Ectodermal cell (in vitro differentiated cells): Measurements from ENCODE around the gene SIRPG.
"Not testable (repeated sequence)": the region's sequence is repeated elsewhere in the genome, so short reads cannot be mapped to it uniquely, and the experiment has no call there.

Source experiments
- H3K27ac ChIP-seq: 2 replicates; pipeline ENCODE4 v1.7.0; 2013; ENCODE audit warnings: mild to moderate bottlenecking, low read depth, low read length; ENCODE audit not compliant: insufficient read depth, poor library complexity, severe bottlenecking
- H3K27me3 ChIP-seq: 2 replicates; pipeline ENCODE4 v1.7.0; 2013; ENCODE audit warnings: mild to moderate bottlenecking, low read length; ENCODE audit not compliant: insufficient read depth, control insufficient read depth, poor library complexity, severe bottlenecking
- H3K36me3 ChIP-seq: one replicate; pipeline ENCODE4 v1.7.0; 2013; ENCODE audit warnings: low read length; ENCODE audit not compliant: control insufficient read depth, insufficient read depth
- H3K4me1 ChIP-seq: one replicate; pipeline ENCODE4 v1.7.0; 2013; ENCODE audit warnings: low read length; ENCODE audit not compliant: control insufficient read depth, insufficient read depth
- H3K4me3 ChIP-seq: 2 replicates; pipeline ENCODE4 v1.7.0; 2013; ENCODE audit warnings: low read depth, low read length, control low read depth; ENCODE audit not compliant: insufficient read depth
- H3K9me3 ChIP-seq: 2 replicates; pipeline ENCODE4 v1.7.0; 2013; ENCODE audit warnings: mild to moderate bottlenecking, low read length, moderate library complexity; ENCODE audit not compliant: control insufficient read depth
- WGBS, 2 experiments: methylation state at CpG; one replicate each; pipeline ENCODE4 v1.1.7; 2013; ENCODE audit warnings: missing lambda C conversion rate in 2 of 2; 5-methylcytosine and 5-hydroxymethylcytosine counted together

Gene SIRPG

GRCh38 chr20:1656844-1657243 lies 735 bp downstream of the SIRPG start:
- Histone ChIP-seq H3K36me3 (no peaks in the 10 kb centered on the region), H3K4me1 (no peaks in the 10 kb centered on the region), H3K9me3 (no peaks in the 10 kb centered on the region), H3K27ac (no peak overlapping the region), H3K27me3 (peaks cover 3% of the 10 kb centered on the region), H3K4me3 (no peak overlapping the region)
- WGBS, 2 experiments = 88 to 90% methylated on average over 5 of the region's 5 CpGs

DNA sequence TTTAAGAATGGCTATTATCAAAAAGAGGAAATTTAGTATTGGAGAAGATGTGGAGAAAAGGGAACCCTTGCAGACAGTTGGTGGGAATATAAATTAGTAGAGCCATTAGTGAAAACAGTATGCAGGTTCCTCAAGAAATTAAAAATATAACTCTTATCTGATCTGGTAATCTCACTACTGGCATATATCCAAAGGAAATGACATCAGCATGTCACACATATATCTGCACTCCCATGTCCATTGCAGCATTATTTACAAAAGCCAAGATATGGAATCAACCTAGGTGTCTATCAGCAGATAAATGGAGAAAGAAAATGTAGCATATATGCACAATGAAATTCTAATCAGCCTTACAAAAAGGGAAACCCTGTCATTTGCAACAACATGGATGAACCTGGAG lies 2.6 kb downstream of the SIRPG start:
- H3K27me3 ChIP-seq = peaks cover 3% of the 10 kb centered on the region
- no peak overlapping the region for H3K4me3 ChIP-seq
- no peak overlapping the region for H3K27ac ChIP-seq
- no peaks in the 10 kb centered on the region for H3K9me3 ChIP-seq
- H3K36me3 ChIP-seq = no peaks in the 10 kb centered on the region
- no peaks in the 10 kb centered on the region for H3K4me1 ChIP-seq

DNA sequence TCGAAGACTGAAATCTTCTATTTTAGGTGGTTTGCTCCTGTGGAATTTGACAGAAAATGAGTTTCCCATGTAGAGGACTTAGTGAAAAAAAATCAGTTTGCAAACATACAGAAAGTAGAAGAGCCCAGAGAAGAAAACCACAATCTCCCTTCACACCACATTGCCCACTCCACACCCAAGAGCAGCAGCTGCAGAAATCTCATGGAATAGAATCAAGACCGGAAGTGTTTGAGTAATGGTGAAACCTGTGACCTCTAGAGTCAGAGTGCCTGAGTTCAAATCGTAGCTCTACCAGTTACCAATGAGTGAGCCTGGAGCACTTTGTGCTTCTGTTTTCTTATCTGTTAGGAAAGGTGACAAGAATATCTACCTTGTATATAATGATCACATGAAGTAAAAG lies 4.6 kb downstream of the SIRPG start:
- H3K4me1 ChIP-seq = no peaks in the 10 kb centered on the region
- no peaks in the 10 kb centered on the region for H3K36me3 ChIP-seq
- no peaks in the 10 kb centered on the region for H3K9me3 ChIP-seq
- H3K4me3 ChIP-seq = no peak overlapping the region
- WGBS, 2 experiments = 92 to 95% methylated on average over 3 of the region's 3 CpGs
- no peak overlapping the region for H3K27ac ChIP-seq
- H3K27me3 ChIP-seq = no peaks in the 10 kb centered on the region

DNA sequence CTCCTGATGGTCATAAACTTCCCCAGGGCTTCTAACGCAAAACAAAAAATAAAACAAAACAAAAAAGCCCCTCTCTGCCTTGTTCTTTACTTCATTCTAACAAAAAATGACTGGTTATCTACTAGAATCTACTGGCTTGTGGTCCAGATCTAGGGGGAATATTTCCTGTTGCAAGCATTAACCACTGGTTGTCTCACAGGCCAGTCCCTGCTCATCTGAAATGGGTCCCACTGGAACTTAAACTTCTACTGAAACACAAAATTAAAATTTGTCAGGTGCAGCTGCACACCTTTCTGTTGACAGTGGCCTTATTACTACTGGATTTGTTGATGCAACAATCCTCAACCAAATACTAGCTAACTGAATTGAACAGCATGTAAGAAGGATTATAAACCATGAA lies 5.5 kb downstream of the SIRPG start:
- Histone ChIP-seq H3K36me3 (no peaks in the 10 kb centered on the region), H3K4me3 (no peak overlapping the region), H3K9me3 (no peaks in the 10 kb centered on the region), H3K27me3 (no peaks in the 10 kb centered on the region), H3K27ac (no peak overlapping the region), H3K4me1 (no peaks in the 10 kb centered on the region)
- 82 to 91% methylated on average over 1 of the region's 1 CpG for WGBS, 2 experiments

DNA sequence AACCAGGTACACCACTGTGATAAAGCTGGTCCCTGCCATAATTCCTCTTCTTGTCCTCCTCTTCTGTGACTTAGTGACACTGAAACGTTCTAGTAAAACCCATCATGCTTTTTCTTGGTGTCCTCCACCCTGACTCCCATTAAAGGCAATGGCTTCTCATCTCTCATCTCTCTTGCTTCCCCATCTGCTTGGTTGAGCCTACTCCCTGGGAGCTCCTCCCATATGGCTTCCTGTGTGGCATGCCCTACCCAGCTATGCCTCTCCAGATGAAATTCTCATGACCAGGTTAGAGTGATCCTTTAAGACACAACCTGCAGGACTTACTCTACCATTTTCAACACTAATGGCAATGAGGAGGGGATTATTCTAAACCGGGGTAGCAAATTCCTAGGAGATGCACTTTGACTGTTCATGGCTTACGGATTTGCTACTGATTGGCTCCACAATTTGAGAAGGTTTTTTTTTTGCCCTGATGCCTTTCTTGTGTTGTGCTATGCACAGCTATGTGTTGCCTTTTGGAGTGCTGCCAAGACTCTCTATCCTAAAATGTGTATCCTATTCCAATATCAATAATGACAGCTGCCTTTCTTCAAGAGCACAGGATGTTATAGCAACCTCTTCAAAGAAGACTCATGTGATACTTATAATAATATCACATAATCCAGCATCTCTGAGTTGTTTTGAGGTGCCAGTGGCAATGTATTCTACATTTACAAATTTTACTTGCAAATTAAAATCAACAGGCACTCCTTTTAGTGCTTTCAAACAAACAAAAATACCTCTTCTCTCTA lies 6.1 kb downstream of the SIRPG start:
- Histone ChIP-seq H3K27me3 (no peaks in the 10 kb centered on the region), H3K27ac (no peak overlapping the region), H3K9me3 (no peaks in the 10 kb centered on the region), H3K4me1 (no peaks in the 10 kb centered on the region), H3K36me3 (no peaks in the 10 kb centered on the region), H3K4me3 (no peak overlapping the region)
- 80 to 88% methylated on average over 3 of the region's 3 CpGs for WGBS, 2 experiments

DNA sequence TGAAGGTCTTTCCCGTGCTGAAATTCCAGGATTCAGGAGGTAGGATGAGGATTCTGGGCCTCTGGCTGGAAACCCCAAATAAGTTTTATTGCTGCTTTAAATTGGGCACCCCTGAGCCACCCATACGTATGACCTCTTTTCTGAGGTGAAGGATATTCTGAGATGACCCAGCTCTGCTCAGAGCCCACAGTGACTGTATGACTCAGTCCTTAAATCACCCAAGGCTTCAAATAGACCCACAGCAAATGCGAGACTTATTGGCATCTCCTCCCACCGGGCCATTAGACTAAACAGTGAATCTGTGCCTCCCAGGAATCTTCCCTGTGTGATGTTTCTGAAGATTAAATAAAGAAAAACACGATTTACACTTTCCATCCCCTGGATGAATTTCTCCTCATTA lies 9.5 kb downstream of the SIRPG start:
- 83 to 85% methylated on average over 5 of the region's 5 CpGs for WGBS, 2 experiments
- Histone ChIP-seq H3K27ac (no peak overlapping the region), H3K36me3 (no peaks in the 10 kb centered on the region), H3K4me3 (no peak overlapping the region), H3K4me1 (no peaks in the 10 kb centered on the region), H3K27me3 (no peaks in the 10 kb centered on the region), H3K9me3 (no peaks in the 10 kb centered on the region)

- H3K27me3 ChIP-seq = no peaks in the 10 kb centered on the region
- 93 to 95% methylated on average over 3 of the region's 3 CpGs for WGBS, 2 experiments
- H3K4me3 ChIP-seq = no peak overlapping the region
- H3K4me1 ChIP-seq = no peaks in the 10 kb centered on the region
- no peaks in the 10 kb centered on the region for H3K36me3 ChIP-seq
- H3K27ac ChIP-seq = no peak overlapping the region
- no peaks in the 10 kb centered on the region for H3K9me3 ChIP-seq
Observed at GRCh38 chr20:1646975-1647431, 10.6 kb downstream of the SIRPG start.

DNA sequence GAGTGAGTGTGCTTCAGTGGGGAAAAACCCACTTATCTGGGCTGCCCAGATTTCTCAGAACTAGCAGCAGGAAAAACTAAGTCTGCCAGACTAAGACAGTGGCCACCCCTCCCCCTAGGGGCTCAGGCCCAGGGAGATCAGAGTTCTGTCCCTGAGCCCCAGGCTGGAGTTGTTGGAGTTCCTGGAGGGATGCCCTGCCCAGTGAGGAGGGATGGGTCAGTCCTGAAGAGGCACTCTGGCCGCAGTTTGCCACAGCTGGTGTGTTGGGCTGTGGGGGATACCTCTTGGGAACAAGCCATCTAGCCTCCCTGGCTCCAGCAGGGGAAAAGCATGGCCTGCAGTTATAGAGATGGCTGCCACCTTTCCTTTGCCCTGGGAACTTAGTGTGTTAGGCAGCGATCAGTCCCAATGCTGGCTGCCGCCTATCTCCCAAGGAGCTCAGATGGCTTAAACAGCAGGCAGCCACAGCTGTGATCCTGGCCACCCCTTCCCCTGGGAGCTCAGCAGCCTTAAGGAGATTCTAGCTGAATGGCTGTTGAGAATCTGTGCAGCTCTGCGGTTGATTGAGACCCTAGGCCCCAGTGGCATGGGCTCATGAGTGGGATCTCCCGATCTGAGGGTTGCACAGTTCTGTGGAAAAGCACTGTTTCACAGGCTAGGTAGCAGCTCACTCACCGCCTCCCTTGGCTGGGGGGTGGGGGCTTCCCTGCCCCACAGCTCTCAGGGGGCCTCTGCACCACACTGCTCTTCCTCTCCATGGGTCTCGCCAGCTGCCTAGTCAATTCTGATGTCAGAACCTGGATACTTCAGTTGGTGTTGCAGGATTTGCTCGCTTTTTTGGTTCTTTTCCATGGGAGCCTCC lies 13.2 kb downstream of the SIRPG start:
- H3K4me3 ChIP-seq = no peak overlapping the region
- H3K36me3 ChIP-seq = no peaks in the 10 kb centered on the region
- no peaks in the 10 kb centered on the region for H3K4me1 ChIP-seq
- 91 to 92% methylated on average over 8 of the region's 8 CpGs for WGBS, 2 experiments
- no peak overlapping the region for H3K27ac ChIP-seq
- H3K9me3 ChIP-seq = no peaks in the 10 kb centered on the region
- no peaks in the 10 kb centered on the region for H3K27me3 ChIP-seq

DNA sequence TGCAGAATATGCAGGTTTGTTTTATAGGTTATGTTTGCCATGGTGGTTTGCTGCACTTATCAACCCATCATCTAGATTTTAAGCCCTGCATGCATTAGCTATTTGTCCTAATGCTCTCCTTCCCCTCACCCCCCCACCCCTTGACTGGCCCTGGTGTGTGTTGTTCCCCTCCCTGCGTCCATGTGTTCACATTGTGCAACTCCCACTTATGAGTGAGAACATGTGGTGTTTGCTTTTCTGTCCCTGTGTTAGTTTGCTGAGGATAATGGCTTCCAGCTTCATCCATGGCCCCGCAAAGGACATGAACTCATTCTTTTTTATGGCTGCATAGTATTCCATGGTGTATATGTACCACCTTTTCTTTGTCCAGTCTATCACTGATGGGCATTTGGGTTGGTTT lies 18.9 kb downstream of the SIRPG start:
- H3K27me3 ChIP-seq, H3K27ac ChIP-seq, H3K9me3 ChIP-seq, H3K4me3 ChIP-seq, H3K36me3 ChIP-seq, H3K4me1 ChIP-seq: not testable (repeated sequence)
- WGBS, 2 experiments = 75 to 94% methylated on average over 1 to 2 of the region's 2 CpGs

DNA sequence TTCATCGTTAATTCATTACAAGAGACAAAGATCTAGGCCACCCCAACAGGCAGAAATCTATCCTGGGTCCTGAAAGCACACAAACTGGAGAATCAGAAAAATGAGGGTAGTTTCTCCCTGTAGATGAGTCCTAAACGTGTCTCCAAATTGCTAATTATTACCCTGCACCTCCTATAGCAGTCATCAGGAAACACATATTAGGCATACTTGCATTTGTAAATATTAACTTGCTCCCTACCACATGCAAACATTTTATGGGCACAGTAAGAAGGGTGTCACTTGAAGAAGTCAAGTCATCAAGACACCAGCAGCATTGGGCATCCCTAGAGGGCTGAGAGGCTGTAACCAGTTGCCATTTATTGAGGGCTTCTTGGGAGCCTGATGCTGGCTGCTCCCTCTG lies 19.8 kb downstream of the SIRPG start:
- Histone ChIP-seq H3K27me3 (no peaks in the 10 kb centered on the region), H3K27ac (no peak overlapping the region), H3K9me3 (no peaks in the 10 kb centered on the region), H3K36me3 (no peaks in the 10 kb centered on the region), H3K4me3 (no peak overlapping the region), H3K4me1 (no peaks in the 10 kb centered on the region)
- 82 to 87% methylated on average over 2 of the region's 2 CpGs for WGBS, 2 experiments
